Ishikawa (cell line): ENCODE measurements around the gene NPAS3.

Experiments used
- CEBPB ChIP-seq: IDR thresholded peaks from 2 replicates; pipeline ENCODE4 v1.6.1; 2012
- CREB1 ChIP-seq: IDR thresholded peaks from 2 replicates; pipeline ENCODE4 v1.6.1; 2012; ENCODE audit warnings: low read depth
- EGR1 ChIP-seq: IDR thresholded peaks from 2 replicates; pipeline ENCODE4 v1.6.1; 2012
- EP300 ChIP-seq: IDR thresholded peaks from 2 replicates; pipeline ENCODE4 v1.6.1; 2012; ENCODE audit warnings: borderline replicate concordance
- FOXM1 ChIP-seq: IDR thresholded peaks from 2 replicates; pipeline ENCODE4 v1.6.1; 2012; ENCODE audit warnings: low read depth, borderline replicate concordance
- MAX ChIP-seq: IDR thresholded peaks from 2 replicates; pipeline ENCODE4 v1.6.1; 2012
- NFIC ChIP-seq: IDR thresholded peaks from 2 replicates; pipeline ENCODE4 v1.6.1; 2012
- RAD21 ChIP-seq: IDR thresholded peaks from 2 replicates; pipeline ENCODE4 v1.6.1; 2012; ENCODE audit warnings: low read depth
- REST ChIP-seq: IDR thresholded peaks from 2 replicates; pipeline ENCODE4 v1.6.1; 2012; ENCODE audit warnings: low read depth, mild to moderate bottlenecking
- TAF1 ChIP-seq: IDR thresholded peaks from 2 replicates; pipeline ENCODE4 v1.6.1; 2012; ENCODE audit warnings: low read depth, mild to moderate bottlenecking
- TCF12 ChIP-seq: IDR thresholded peaks from 2 replicates; pipeline ENCODE4 v1.6.1; 2012; ENCODE audit warnings: low read depth
- TEAD4 ChIP-seq: IDR thresholded peaks from 2 replicates; pipeline ENCODE4 v1.6.1; 2012
- USF1 ChIP-seq: IDR thresholded peaks from 2 replicates; pipeline ENCODE4 v1.6.1; 2012
- YY1 ChIP-seq: IDR thresholded peaks from 2 replicates; pipeline ENCODE4 v1.6.1; 2012; ENCODE audit warnings: low read depth
- ZBTB7A ChIP-seq: IDR thresholded peaks from 2 replicates; pipeline ENCODE4 v1.6.1; 2012; ENCODE audit warnings: low read depth

Gene NPAS3

GRCh38 chr14:32977913-32978312 is 39.2 kb downstream of the NPAS3 start:
- no peak for TF ChIP-seq YY1
- no peak for TF ChIP-seq MAX
- no peak for TF ChIP-seq RAD21
- no peak for TF ChIP-seq TCF12
- TF ChIP-seq ZBTB7A: no peak
- no peak for TF ChIP-seq CREB1
- no peak for TF ChIP-seq REST
- TF ChIP-seq FOXM1: no peak
- TF ChIP-seq CEBPB: no peak
- TF ChIP-seq USF1: no peak
- no peak for TF ChIP-seq EGR1
- no peak for TF ChIP-seq NFIC
- no peak for TF ChIP-seq EP300
- TF ChIP-seq TAF1: no peak
- TF ChIP-seq TEAD4: no peak

GRCh38 chr14:32978691-32979255 is 40.1 kb downstream of the NPAS3 start:
- no peak for TF ChIP-seq TEAD4
- no peak for TF ChIP-seq EP300
- no peak for TF ChIP-seq ZBTB7A
- no peak for TF ChIP-seq MAX
- no peak for TF ChIP-seq YY1
- no peak for TF ChIP-seq CREB1

GRCh38 chr14:32980178-32980901 is 41.7 kb downstream of the NPAS3 start:
- TF ChIP-seq CEBPB (no peak), NFIC (peak; percentile 84), FOXM1 (peak; percentile 72; the same call in 1 of the 2 replicates), EGR1 (no peak), TCF12 (peak; percentile 77), EP300 (peak; percentile 61), REST (no peak), TEAD4 (0 out of 2 replicates have a peak, but pooled peaks have one; percentile 16)

- TF ChIP-seq RAD21 (no peak), YY1 (no peak), USF1 (no peak), NFIC (peak; percentile 32), TEAD4 (no peak), CREB1 (no peak), TAF1 (no peak), FOXM1 (0 out of 2 replicates have a peak, but pooled peaks have one; percentile 8), TCF12 (0 out of 2 replicates have a peak, but pooled peaks have one; percentile 47), MAX (no peak), REST (no peak), ZBTB7A (no peak), EP300 (no peak), EGR1 (no peak), CEBPB (no peak)
Measured at GRCh38 chr14:32980902-32981501, 42.3 kb downstream of the NPAS3 start.
